Measurements from ENCODE around the gene CDK14.

- no peak for TF ChIP-seq POLR2AphosphoS5 (IDR thresholded peaks at IDR 0.05)
- no peak for TF ChIP-seq CTCF (IDR thresholded peaks at IDR 0.05; ENCODE audit: poor library complexity, severe bottlenecking)
- TF ChIP-seq EZH2 (IDR thresholded peaks at IDR 0.05; ENCODE audit: borderline replicate concordance, insufficient read depth, low read length, poor library complexity, severe bottlenecking), result no peak
- no peak for TF ChIP-seq REST (IDR thresholded peaks at IDR 0.05; ENCODE audit: borderline replicate concordance)
- TF ChIP-seq RAD21 (conservative IDR thresholded peaks at IDR 0.05), result no peak
- TF ChIP-seq SMC3 (conservative IDR thresholded peaks at IDR 0.05; ENCODE audit: poor library complexity), result no peak
- no peak for TF ChIP-seq EP300 (conservative IDR thresholded peaks at IDR 0.05; ENCODE audit: poor library complexity, severe bottlenecking)
- no peak for TF ChIP-seq TAF1 (IDR thresholded peaks at IDR 0.05; ENCODE audit: low read depth)
Measured at GRCh38 chr7:91181949-91182348, 585.8 kb downstream of the CDK14 start.
